C4-2B (cell line): ENCODE measurements around the gene ZIC3.

Experiments
- H3K27ac ChIP-seq: fragments of 450-650 bp; 2 replicates; pipeline ENCODE4 v1.5.1; 2017
- CTCF ChIP-seq: fragments of 450-650 bp; conservative IDR thresholded peaks from 2 replicates; pipeline ENCODE4 v1.5.1; 2017; ENCODE audit warnings: mild to moderate bottlenecking
- ZFX ChIP-seq: fragments of 450-650 bp; IDR thresholded peaks from 2 replicates; pipeline ENCODE4 v1.6.1; 2017

ZIC3 gene

GRCh38 chrX:137567682-137568232, 1.8 kb downstream of the ZIC3 start:
- no peak overlapping the region for H3K27ac ChIP-seq
- TF ChIP-seq ZFX = no peak
- no peak for TF ChIP-seq CTCF

- H3K27ac ChIP-seq = no peak overlapping the region
Observed at GRCh38 chrX:137568741-137569469, 3.0 kb downstream of the ZIC3 start.

GRCh38 chrX:137569470-137569891, 3.6 kb downstream of the ZIC3 start:
- TF ChIP-seq ZFX (no peak), CTCF (no peak)
- H3K27ac ChIP-seq = no peak overlapping the region

More at GRCh38 chrX:137568741-137569469, 3.0 kb downstream of the ZIC3 start:
- TF ChIP-seq CTCF (no peak), ZFX (no peak)

- no peak overlapping the region for H3K27ac ChIP-seq
- no peak for TF ChIP-seq CTCF
- TF ChIP-seq ZFX = no peak
Observed at GRCh38 chrX:137573324-137574101, 7.6 kb downstream of the ZIC3 start.

- no peak overlapping the region for H3K27ac ChIP-seq
- TF ChIP-seq ZFX = no peak
- TF ChIP-seq CTCF = no peak
Observed at GRCh38 chrX:137574102-137574783, 8.3 kb downstream of the ZIC3 start.

GRCh38 chrX:137574784-137575293, 8.9 kb downstream of the ZIC3 start:
- H3K27ac ChIP-seq = no peak overlapping the region
- no peak for TF ChIP-seq CTCF
- no peak for TF ChIP-seq ZFX
